Stomach (tissue), 9 donors: ENCODE results near the gene ANKFN1. TPM values are rescaled to one million over a fixed set of nuclear protein-coding genes. Genes with fewer than 3 reads are reported as not detected.
"Not testable (repeated sequence)": the region's sequence is repeated elsewhere in the genome, so short reads cannot be mapped to it uniquely, and the experiment has no call there.

ENCODE experiments used
- DNase-seq, 2 donors: peaks; one replicate each; pipeline versions ENCODE4 v3.0.0 to v3.0.0-alpha.2; 2013 to 2019
- H3K27ac ChIP-seq, 5 donors: fragments of 200-600 bp in 4 of 5; sonication (generic) in 4 of 5; one replicate each; pipeline ENCODE4 v1.5.1; 2013 to 2019; ENCODE audit warnings: mild to moderate bottlenecking in 1 of 5, moderate library complexity in 1 of 5
- H3K27me3 ChIP-seq, 3 donors: fragments of 200-600 bp; sonication (generic); one replicate each; pipeline ENCODE4 v1.5.1; 2017 to 2019; ENCODE audit warnings: mixed run types in 1 of 3
- H3K36me3 ChIP-seq, 4 donors: fragments of 200-600 bp; sonication (generic); 1 replicate in 3 of 4; 2 replicates in 1 of 4; pipeline ENCODE4 v1.5.1; 2016 to 2019
- H3K4me1 ChIP-seq, 4 donors: fragments of 200-600 bp; sonication (generic); one replicate each; pipeline ENCODE4 v1.5.1; 2016 to 2019
- H3K4me3 ChIP-seq, 4 donors: fragments of 200-600 bp; sonication (generic) in 3 of 4; one replicate each; pipeline ENCODE4 v1.5.1; 2016 to 2019; ENCODE audit warnings: mild to moderate bottlenecking in 1 of 4
- H3K9me3 ChIP-seq, 4 donors: fragments of 200-600 bp; sonication (generic); one replicate each; pipeline ENCODE4 v1.5.1; 2016 to 2019
- CTCF ChIP-seq, 7 experiments: fragments of 450-650 bp in 4 of 7; fragments of 200-600 bp in 3 of 7; sonication (generic) in 3 of 7; IDR thresholded peaks; one replicate each; pipeline ENCODE4 v1.5.1; 2016 to 2019; ENCODE audit warnings: antibody characterized with exemption in 7 of 7, control low read depth in 2 of 7, mild to moderate bottlenecking in 1 of 7
- EP300 ChIP-seq: sonication (generic); formaldehyde crosslinking; IDR thresholded peaks from one replicate; pipeline ENCODE4 v1.6.1; 2017; ENCODE audit warnings: antibody characterized with exemption
- POLR2A ChIP-seq, 4 donors: fragments of 450-650 bp; IDR thresholded peaks; one replicate each; pipeline ENCODE4 v1.6.1; 2016; ENCODE audit warnings: antibody characterized with exemption in 4 of 4, control low read depth in 2 of 4, mild to moderate bottlenecking in 1 of 4, moderate library complexity in 1 of 4
- POLR2AphosphoS5 ChIP-seq, 3 donors: sonication (generic); formaldehyde crosslinking; IDR thresholded peaks; one replicate each; pipeline ENCODE4 v1.6.1; 2016; ENCODE audit warnings: antibody characterized with exemption in 3 of 3
- WGBS, 5 donors: extraction: QIAGEN DNeasy Blood & Tissue Kit in 3 of 5; methylation state at CpG; one replicate each; pipeline versions ENCODE4 v1.1.5 to v1.1.7; 2013 to 2018; 5-methylcytosine and 5-hydroxymethylcytosine counted together
- intact Hi-C: fragments of 100-400 bp; cut with DNase I; formaldehyde crosslinking; loops from one replicate; pipeline ENCODE4 v1.15.1; 2023; ENCODE audit warnings: low total_unique reads
- polyA plus RNA-seq, 3 donors: library from polyadenylated mRNA; stranded (reverse); fragments of 200-250 nt; gene quantifications; one replicate each; pipeline ENCODE4 v1.2.3, GENCODE V29; 2013
- total RNA-seq, 5 donors: library from RNA; depleted of rRNA; stranded (reverse); fragments of >200 nt; gene quantifications; one replicate each; pipeline versions ENCODE4 v1.1.0 to v1.2.3, GENCODE V29; 2014 to 2016
- donor health status: healthy with polysubstance abuse.
- donor health status: Bipolar disorder and iron deficiency.
- donor health status: healthy.

ANKFN1 gene
- total and polyA plus RNA-seq, 8 donors, result 0.10 to 2.9 (median 1.3) TPM; not detected in 4

GRCh38 chr17:56407086-56407485, 253.8 kb downstream of the ANKFN1 start:
- intact Hi-C loops, result no loop called here
- Histone ChIP-seq H3K27ac (no peak overlapping the region), H3K36me3 (no peaks in the 10 kb centered on the region), H3K4me3 (no peak overlapping the region), H3K27me3 (no peaks in the 10 kb centered on the region), H3K4me1 (no peaks in the 10 kb centered on the region), H3K9me3 (no peaks in the 10 kb centered on the region)
- TF ChIP-seq CTCF (IDR thresholded peaks at IDR 0.05) (no peak), POLR2A (IDR thresholded peaks at IDR 0.05) (no peak), EP300 (no peak), POLR2AphosphoS5 (IDR thresholded peaks at IDR 0.05) (no peak)
- 23 to 50% (median 36%) methylated on average over 1 of the region's 1 CpG for WGBS, 5 donors
- no peak for DNase-seq

GRCh38 chr17:56412356-56412755, 259.1 kb downstream of the ANKFN1 start:
- WGBS, 5 donors, result 61 to 70% (median 66%) methylated on average over 2 of the region's 2 CpGs
- H3K27me3 ChIP-seq, H3K36me3 ChIP-seq, DNase-seq, intact Hi-C loops, H3K4me1 ChIP-seq, H3K4me3 ChIP-seq, H3K27ac ChIP-seq, H3K9me3 ChIP-seq: not testable (repeated sequence)

- intact Hi-C loops, result no loop called here
- Histone ChIP-seq H3K36me3 (no peaks in the 10 kb centered on the region), H3K27me3 (no peaks in the 10 kb centered on the region), H3K9me3 (peaks cover 0 to 10% (median 7%) of the 10 kb centered on the region in 4 donors), H3K4me1 (no peaks in the 10 kb centered on the region), H3K27ac (no peak overlapping the region), H3K4me3 (no peak overlapping the region)
- 84 to 91% (median 89%) methylated on average over 5 of the region's 5 CpGs for WGBS, 5 donors
- no peak for DNase-seq
- TF ChIP-seq POLR2AphosphoS5 (IDR thresholded peaks at IDR 0.05), result no peak
Measured at GRCh38 chr17:56416682-56417351, 263.5 kb downstream of the ANKFN1 start.

- H3K9me3 ChIP-seq, result no peaks in the 10 kb centered on the region
- TF ChIP-seq CTCF (IDR thresholded peaks at IDR 0.05), result no peak
- TF ChIP-seq POLR2AphosphoS5 (IDR thresholded peaks at IDR 0.05), result no peak
- TF ChIP-seq EP300, result no peak
- TF ChIP-seq POLR2A (IDR thresholded peaks at IDR 0.05), result no peak
- H3K27ac ChIP-seq, result no peak overlapping the region
- H3K27me3 ChIP-seq, result no peaks in the 10 kb centered on the region
- no peaks in the 10 kb centered on the region for H3K36me3 ChIP-seq
- intact Hi-C loops, result no loop called here
- 81 to 89% (median 86%) methylated on average over 2 of the region's 2 CpGs for WGBS, 5 donors
- no peak overlapping the region for H3K4me3 ChIP-seq
- H3K4me1 ChIP-seq, result no peaks in the 10 kb centered on the region
- no peak for DNase-seq
Measured at GRCh38 chr17:56424005-56424404, 270.7 kb downstream of the ANKFN1 start.

GRCh38 chr17:56424543-56425044, 271.3 kb downstream of the ANKFN1 start:
- intact Hi-C loops, result no loop called here
- no peaks in the 10 kb centered on the region for H3K36me3 ChIP-seq

More at GRCh38 chr17:56424543-56425044, 271.3 kb downstream of the ANKFN1 start:
- WGBS, 5 donors, result 52 to 82% (median 66%) methylated on average over 2 of the region's 2 CpGs
- TF ChIP-seq EP300 (no peak), POLR2A (IDR thresholded peaks at IDR 0.05) (no peak), POLR2AphosphoS5 (IDR thresholded peaks at IDR 0.05) (no peak), CTCF (IDR thresholded peaks at IDR 0.05) (no peak)
- DNase-seq, result no peak
- Histone ChIP-seq H3K4me3 (no peak overlapping the region), H3K27ac (no peak overlapping the region), H3K27me3 (no peaks in the 10 kb centered on the region), H3K9me3 (no peaks in the 10 kb centered on the region), H3K4me1 (no peaks in the 10 kb centered on the region)
